ENCODE data around the gene CMTM1. TPM values are rescaled to one million over a fixed set of nuclear protein-coding genes. Genes with fewer than 3 reads are reported as not detected.
"Not testable (repeated sequence)": the region's sequence is repeated elsewhere in the genome, so short reads cannot be mapped to it uniquely, and the experiment has no call there.

Gene CMTM1
- total RNA-seq, 1 donor from 2014 or later, result 6.3 TPM

GRCh38 chr16:66592241-66592640 lies 26.0 kb downstream of the CMTM1 start:
- TF ChIP-seq CTCF (IDR thresholded peaks at IDR 0.05), result no peak
- Mint-ChIP-seq H3K4me1 (ENCODE audit: low read depth) (no peaks in the 10 kb centered on the region), H3K4me3 (ENCODE audit: unreplicated experiment) (no peak overlapping the region), H3K9me3 (ENCODE audit: low read depth) (peaks cover 3% of the 10 kb centered on the region), H3K36me3 (ENCODE audit: low read depth) (no peaks in the 10 kb centered on the region), H3K27ac (ENCODE audit: unreplicated experiment) (no peak overlapping the region), H3K27me3 (ENCODE audit: low read depth) (no peaks in the 10 kb centered on the region)
- DNase-seq (ENCODE audit: low spot score), result no peak

GRCh38 chr16:66592814-66593213 lies 26.6 kb downstream of the CMTM1 start:
- no peak for DNase-seq (ENCODE audit: low spot score)
- H3K4me1 Mint-ChIP-seq (ENCODE audit: low read depth), result no peaks in the 10 kb centered on the region
- H3K27ac Mint-ChIP-seq (ENCODE audit: unreplicated experiment), result no peak overlapping the region
- H3K9me3 Mint-ChIP-seq (ENCODE audit: low read depth), result peaks cover 3% of the 10 kb centered on the region
- H3K36me3 Mint-ChIP-seq (ENCODE audit: low read depth), result no peaks in the 10 kb centered on the region
- H3K4me3 Mint-ChIP-seq (ENCODE audit: unreplicated experiment), result no peak overlapping the region
- H3K27me3 Mint-ChIP-seq (ENCODE audit: low read depth), result no peaks in the 10 kb centered on the region
- TF ChIP-seq CTCF (IDR thresholded peaks at IDR 0.05), result no peak

- H3K4me3 Mint-ChIP-seq (ENCODE audit: unreplicated experiment), result no peak overlapping the region
- H3K4me1 Mint-ChIP-seq (ENCODE audit: low read depth), result no peaks in the 10 kb centered on the region
- no peak for TF ChIP-seq CTCF (IDR thresholded peaks at IDR 0.05)
- H3K27me3 Mint-ChIP-seq (ENCODE audit: low read depth), result no peaks in the 10 kb centered on the region
- H3K27ac Mint-ChIP-seq (ENCODE audit: unreplicated experiment), result no peak overlapping the region
- no peaks in the 10 kb centered on the region for H3K36me3 Mint-ChIP-seq (ENCODE audit: low read depth)
- no peak for DNase-seq (ENCODE audit: low spot score)
- peaks cover 3% of the 10 kb centered on the region for H3K9me3 Mint-ChIP-seq (ENCODE audit: low read depth)
Observed at GRCh38 chr16:66594739-66595138, 28.5 kb downstream of the CMTM1 start.

- not testable (repeated sequence) for H3K4me1 Mint-ChIP-seq (ENCODE audit: low read depth); H3K4me3 Mint-ChIP-seq (ENCODE audit: unreplicated experiment); H3K27me3 Mint-ChIP-seq (ENCODE audit: low read depth); H3K9me3 Mint-ChIP-seq (ENCODE audit: low read depth); DNase-seq (ENCODE audit: low spot score); H3K36me3 Mint-ChIP-seq (ENCODE audit: low read depth); H3K27ac Mint-ChIP-seq (ENCODE audit: unreplicated experiment)
Observed at GRCh38 chr16:66596559-66596958, 30.3 kb downstream of the CMTM1 start.

- TF ChIP-seq CTCF (IDR thresholded peaks at IDR 0.05), result no peak
- Mint-ChIP-seq H3K36me3 (ENCODE audit: low read depth) (no peaks in the 10 kb centered on the region), H3K4me1 (ENCODE audit: low read depth) (no peaks in the 10 kb centered on the region), H3K4me3 (ENCODE audit: unreplicated experiment) (no peak overlapping the region), H3K27ac (ENCODE audit: unreplicated experiment) (no peak overlapping the region), H3K9me3 (ENCODE audit: low read depth) (peaks cover 3% of the 10 kb centered on the region), H3K27me3 (ENCODE audit: low read depth) (no peaks in the 10 kb centered on the region)
- DNase-seq (ENCODE audit: low spot score), result no peak
Observed at GRCh38 chr16:66596986-66597848, 31.0 kb downstream of the CMTM1 start.

- H3K27ac Mint-ChIP-seq (ENCODE audit: unreplicated experiment), result no peak overlapping the region
- no peaks in the 10 kb centered on the region for H3K36me3 Mint-ChIP-seq (ENCODE audit: low read depth)
- no peak overlapping the region for H3K4me3 Mint-ChIP-seq (ENCODE audit: unreplicated experiment)
- no peak for DNase-seq (ENCODE audit: low spot score)
- no peaks in the 10 kb centered on the region for H3K4me1 Mint-ChIP-seq (ENCODE audit: low read depth)
- TF ChIP-seq CTCF (IDR thresholded peaks at IDR 0.05), result no peak
- peaks cover 3% of the 10 kb centered on the region for H3K9me3 Mint-ChIP-seq (ENCODE audit: low read depth)
- no peaks in the 10 kb centered on the region for H3K27me3 Mint-ChIP-seq (ENCODE audit: low read depth)
Observed at GRCh38 chr16:66598111-66598510, 31.9 kb downstream of the CMTM1 start.
